Kidney epithelial cell (primary cell): ENCODE measurements around the gene EIF3L. TPM values are rescaled to one million over a fixed set of nuclear protein-coding genes. Genes with fewer than 3 reads are reported as not detected.

Experiments
- DNase-seq: peaks from one replicate; pipeline ENCODE4 v3.0.0-alpha.2; 2010; ENCODE audit warnings: low read depth
- H3K27me3 ChIP-seq: 2 replicates; pipeline ENCODE4 v1.6.0; 2011; ENCODE audit warnings: low read length; ENCODE audit not compliant: control insufficient read depth, insufficient read depth
- H3K36me3 ChIP-seq: 2 replicates; pipeline ENCODE4 v1.5.1; 2011; ENCODE audit warnings: low read length; ENCODE audit not compliant: control insufficient read depth, insufficient read depth
- H3K4me3 ChIP-seq: 2 replicates; pipeline ENCODE4 v1.5.1; 2011; ENCODE audit warnings: low read depth, mild to moderate bottlenecking, control low read depth, low read length
- CTCF ChIP-seq: IDR thresholded peaks from 2 replicates; pipeline ENCODE4 v1.5.1; 2011; ENCODE audit warnings: mild to moderate bottlenecking, moderate library complexity, low read length, control low read depth, inconsistent platforms; ENCODE audit not compliant: insufficient read depth, poor library complexity, severe bottlenecking
- total RNA-seq: library from RNA; depleted of rRNA; stranded (reverse); fragments of >200 nt; gene quantifications from 2 replicates; pipeline ENCODE4 v1.2.3, GENCODE V29; 2015

The EIF3L gene
- total RNA-seq, 1 donor from 2014 or later: 439 TPM

- Histone ChIP-seq H3K27me3 (no peaks in the 10 kb centered on the region), H3K36me3 (peaks cover 5% of the 10 kb centered on the region), H3K4me3 (no peak overlapping the region)
- DNase-seq: no peak
- no peak for TF ChIP-seq CTCF
Observed at GRCh38 chr22:37932821-37933578, 83.8 kb downstream of the EIF3L start.

- DNase-seq: peak; percentile 56
- H3K4me3 ChIP-seq: no peak overlapping the region
- no peaks in the 10 kb centered on the region for H3K27me3 ChIP-seq
- peaks cover 5% of the 10 kb centered on the region for H3K36me3 ChIP-seq
- TF ChIP-seq CTCF: peak; percentile 99
Observed at GRCh38 chr22:37933711-37934376, 84.6 kb downstream of the EIF3L start.

Other genes starting within 250 kb of the EIF3L start
- 65.9 and 75.2 TPM in 2 replicates for gene GGA1, start 240.6 kb upstream of the EIF3L start, total RNA-seq
- gene SH3BP1, start 209.8 kb upstream of the EIF3L start, total RNA-seq: 5.0 and 10.4 TPM in 2 replicates
- gene PDXP, start 190.7 kb upstream of the EIF3L start, total RNA-seq: 13.3 and 14.3 TPM in 2 replicates
- 500 and 806 TPM in 2 replicates for gene LGALS1, start 173.8 kb upstream of the EIF3L start, total RNA-seq
- gene NOL12, start 163.1 kb upstream of the EIF3L start, total RNA-seq: 46.2 and 59.0 TPM in 2 replicates
- 62.8 and 68.9 TPM in 2 replicates for gene TRIOBP, start 152.4 kb upstream of the EIF3L start, total RNA-seq
- 35.7 and 37.4 TPM in 2 replicates for gene GCAT, start 41.5 kb upstream of the EIF3L start, total RNA-seq
- gene GALR3, start 26.0 kb upstream of the EIF3L start, total RNA-seq: not detected in 2 replicates
- 28.6 and 45.0 TPM in 2 replicates for gene ANKRD54, start 5.1 kb upstream of the EIF3L start, total RNA-seq
- gene MICALL1, start 56.9 kb downstream of the EIF3L start, total RNA-seq: 115 and 140 TPM in 2 replicates
- gene C22orf23, start 104.2 kb downstream of the EIF3L start, total RNA-seq: 0.75 TPM in 1 of 2 replicates, not detected in the other
- 77.9 and 79.8 TPM in 2 replicates for gene POLR2F, start 104.3 kb downstream of the EIF3L start, total RNA-seq
- not detected in 2 replicates for gene SOX10, start 135.1 kb downstream of the EIF3L start, total RNA-seq
- gene PICK1, start 208.0 kb downstream of the EIF3L start, total RNA-seq: 53.9 and 55.6 TPM in 2 replicates
- 0.08 and 0.14 TPM in 2 replicates for gene SLC16A8, start 234.8 kb downstream of the EIF3L start, total RNA-seq